Activated effector memory CD4-positive, alpha-beta T cell treated with anti-CD3 and anti-CD28 coated beads, Interleukin-2, amount 50 U/mL, for 16 hours (primary cell): ENCODE results near the gene LAMA3.

Experiments
- DNase-seq: peaks from one replicate; pipeline ENCODE4 v3.0.0-alpha.2; 2020

LAMA3 gene

DNA sequence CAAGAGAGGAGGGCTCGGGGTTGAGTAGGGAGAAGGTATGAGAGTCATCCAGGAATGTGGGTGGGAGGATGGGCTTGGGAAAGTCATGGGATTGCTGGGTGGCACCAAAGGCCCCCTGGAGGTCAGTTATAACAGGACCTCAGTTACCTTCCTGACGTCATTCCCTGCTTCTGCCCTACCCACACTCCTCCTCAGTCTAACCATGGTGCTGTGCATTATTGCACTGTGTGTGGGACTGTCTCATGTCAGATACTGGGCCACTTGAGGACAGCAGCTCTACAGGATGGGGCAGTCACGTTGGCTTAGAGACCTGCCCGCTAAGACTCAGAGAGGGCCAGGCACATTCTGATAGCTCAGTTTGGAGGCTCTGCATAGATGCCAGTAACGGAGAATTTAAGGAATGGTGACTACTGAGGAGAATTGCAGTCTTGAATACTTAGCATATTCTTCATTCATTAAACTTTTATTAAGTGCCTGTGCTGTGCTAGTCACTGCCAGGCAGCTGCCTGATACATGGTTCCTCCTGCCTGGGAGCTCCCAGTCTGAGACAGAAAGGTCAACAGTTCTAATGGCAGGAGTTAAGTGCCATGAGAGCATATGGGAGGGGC, 90.5 kb downstream of the LAMA3 start:
- no peak for DNase-seq

DNA sequence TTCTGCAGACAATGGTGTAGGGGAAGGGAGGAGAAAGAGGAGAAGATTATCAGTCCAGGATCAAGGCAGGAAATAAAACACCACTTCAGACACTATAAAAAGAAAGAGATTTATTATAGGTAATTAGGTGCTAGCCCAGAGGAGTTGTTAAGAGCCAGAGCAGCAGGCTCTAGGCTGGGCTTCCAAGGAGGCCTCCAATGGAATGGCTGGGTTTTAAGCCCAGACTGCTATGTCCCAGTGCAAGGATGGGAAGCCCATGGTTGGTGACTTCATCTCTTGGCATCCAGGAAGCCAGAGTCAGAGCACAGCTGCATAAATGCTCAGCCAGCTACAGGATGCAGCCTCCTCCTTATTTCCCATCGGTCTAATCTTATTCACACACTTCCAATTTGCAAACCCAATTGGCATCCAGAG, 95.6 kb downstream of the LAMA3 start:
- DNase-seq = no peak

DNA sequence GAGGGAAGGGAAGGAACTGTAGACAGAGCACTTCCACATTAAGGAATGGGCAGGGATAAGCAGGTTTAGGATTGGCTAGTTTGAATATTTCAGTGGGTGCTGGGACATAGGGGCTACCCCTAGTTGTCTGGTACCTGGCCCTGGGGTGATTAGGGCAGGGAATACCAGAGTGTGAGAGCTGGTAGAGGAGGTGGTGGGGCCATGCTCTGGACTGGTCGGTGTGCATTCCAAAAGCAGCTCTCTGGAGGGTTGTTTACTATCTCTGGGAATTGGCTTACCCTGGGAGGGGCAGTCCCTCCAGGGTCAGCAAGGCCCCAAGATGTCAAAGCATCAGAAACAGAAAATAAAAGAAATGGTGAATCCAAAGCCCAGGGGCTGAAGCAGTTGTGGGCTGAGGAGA, 103.8 kb downstream of the LAMA3 start:
- DNase-seq = no peak

GRCh38 chr18:23793985-23794867, 105.0 kb downstream of the LAMA3 start:
- no peak for DNase-seq

DNA sequence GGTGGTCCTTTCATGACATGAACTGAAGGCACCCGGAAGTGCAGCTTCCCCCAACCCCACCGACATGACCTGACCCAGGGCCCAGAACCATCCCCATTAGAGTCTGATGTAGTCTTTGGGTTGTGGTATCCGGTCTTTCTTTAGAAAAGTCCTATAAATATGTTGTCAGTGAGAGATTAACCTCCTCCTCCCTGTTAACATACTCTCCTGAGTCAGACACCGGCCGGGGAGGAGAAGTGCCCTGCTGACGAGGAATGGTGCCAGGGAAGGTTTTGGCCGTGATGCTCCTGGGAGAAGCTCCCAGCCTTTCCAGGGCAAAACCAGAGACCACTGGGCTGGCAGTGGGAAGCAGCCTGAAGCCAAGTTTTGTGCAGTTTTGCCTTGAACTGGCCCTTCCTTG, 109.0 kb downstream of the LAMA3 start:
- DNase-seq = no peak

DNA sequence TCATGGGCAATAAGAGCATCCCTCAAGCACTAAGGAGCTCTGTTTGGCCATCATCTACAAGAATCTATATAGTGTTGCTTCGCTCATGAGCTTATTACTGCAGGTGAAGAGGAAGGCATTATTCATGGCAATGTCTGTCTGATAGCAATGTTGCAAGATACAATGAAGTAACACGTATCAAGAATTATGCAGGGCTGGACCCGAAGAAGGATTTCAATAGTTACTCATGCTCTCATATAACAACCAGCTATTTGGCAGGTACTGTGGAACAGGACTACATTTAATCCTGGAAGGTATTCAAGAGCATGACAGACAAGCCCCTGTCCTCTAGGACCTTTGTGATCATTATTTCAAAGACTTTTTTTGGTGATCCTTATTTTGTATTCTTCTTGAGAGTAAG, 109.6 kb downstream of the LAMA3 start:
- DNase-seq = no peak

DNA sequence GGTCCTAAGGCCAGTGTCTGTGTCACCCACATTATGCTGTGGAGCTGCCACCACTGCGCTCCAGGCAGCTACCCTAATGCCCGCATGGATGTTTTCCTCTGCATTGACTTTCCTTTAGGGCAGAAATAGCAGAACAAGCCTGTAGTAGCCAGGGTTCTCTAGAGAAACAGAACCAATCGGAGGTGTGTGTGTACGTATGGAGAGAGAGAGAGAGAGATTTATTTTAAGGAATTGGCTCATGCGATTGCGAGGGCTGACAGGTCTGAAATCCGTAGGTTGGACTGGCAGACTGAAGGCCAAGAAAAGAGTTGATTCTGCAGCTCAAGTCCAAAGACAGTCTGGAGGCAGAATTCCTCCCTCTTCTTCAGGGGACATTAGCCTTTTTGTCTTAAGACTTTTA, 110.3 kb downstream of the LAMA3 start:
- DNase-seq = no peak

GRCh38 chr18:23800902-23801301, 111.6 kb downstream of the LAMA3 start:
- DNase-seq = no peak

DNA sequence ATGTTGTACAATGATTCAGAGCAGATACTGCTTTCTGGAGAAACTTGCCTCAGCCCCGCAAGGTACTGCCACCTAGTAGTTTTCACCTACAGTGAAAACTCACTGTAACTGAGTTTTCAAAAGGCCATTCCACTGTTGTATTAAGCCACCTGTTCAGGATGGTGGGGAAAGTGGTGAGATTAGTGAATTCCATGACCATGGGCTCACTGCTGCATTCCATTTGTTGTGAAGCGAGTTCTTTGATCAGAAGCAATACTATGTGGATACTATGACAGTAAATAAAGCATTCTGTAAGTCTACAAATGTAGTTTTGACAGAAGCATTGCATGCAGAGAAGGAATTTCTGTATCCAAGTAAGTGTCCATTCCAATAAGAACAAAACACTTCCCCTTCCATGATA, 113.6 kb downstream of the LAMA3 start:
- DNase-seq = no peak

- no peak for DNase-seq
These were observed 114.5 kb downstream of the LAMA3 start for GRCh38 chr18:23803755-23804154.

GRCh38 chr18:23805898-23806297, 116.6 kb downstream of the LAMA3 start:
- no peak for DNase-seq

DNA sequence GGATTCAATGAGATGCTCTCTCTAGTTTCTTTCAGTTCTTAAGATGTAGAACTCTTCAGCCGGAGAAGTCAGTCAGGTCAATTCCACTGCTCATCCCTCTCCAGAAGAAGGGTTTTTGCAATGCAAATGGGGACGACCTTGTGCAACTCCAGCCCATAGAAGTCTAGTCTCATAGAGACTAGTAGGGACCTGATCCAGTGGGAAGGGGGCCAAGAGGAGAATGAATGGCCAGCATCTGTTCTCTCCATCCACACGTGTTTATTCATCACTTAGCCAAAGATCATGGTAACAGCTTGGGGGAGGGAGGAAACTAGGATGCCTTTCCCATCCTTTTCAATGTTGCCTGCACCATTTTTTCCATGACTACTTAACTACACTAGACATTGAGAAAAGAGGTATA, 120.2 kb downstream of the LAMA3 start:
- no peak for DNase-seq

DNA sequence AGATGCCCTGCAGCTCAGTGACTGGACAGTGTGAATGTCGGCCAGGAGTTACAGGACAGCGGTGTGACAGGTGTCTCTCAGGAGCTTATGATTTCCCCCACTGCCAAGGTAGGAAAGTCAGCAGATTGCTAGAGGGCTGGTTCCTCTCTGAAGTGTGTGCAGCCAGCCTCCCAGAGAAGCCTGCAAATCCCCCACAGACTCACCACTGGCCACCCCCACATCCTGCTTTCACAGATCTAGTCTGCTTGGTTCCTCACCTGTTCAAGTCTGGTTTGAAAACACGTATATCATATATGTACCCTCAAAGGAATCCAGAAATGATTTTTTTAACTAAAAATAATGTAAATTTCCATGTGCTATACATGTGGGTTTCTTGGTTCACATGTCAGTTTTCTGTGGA, 121.1 kb downstream of the LAMA3 start:
- DNase-seq = no peak

DNA sequence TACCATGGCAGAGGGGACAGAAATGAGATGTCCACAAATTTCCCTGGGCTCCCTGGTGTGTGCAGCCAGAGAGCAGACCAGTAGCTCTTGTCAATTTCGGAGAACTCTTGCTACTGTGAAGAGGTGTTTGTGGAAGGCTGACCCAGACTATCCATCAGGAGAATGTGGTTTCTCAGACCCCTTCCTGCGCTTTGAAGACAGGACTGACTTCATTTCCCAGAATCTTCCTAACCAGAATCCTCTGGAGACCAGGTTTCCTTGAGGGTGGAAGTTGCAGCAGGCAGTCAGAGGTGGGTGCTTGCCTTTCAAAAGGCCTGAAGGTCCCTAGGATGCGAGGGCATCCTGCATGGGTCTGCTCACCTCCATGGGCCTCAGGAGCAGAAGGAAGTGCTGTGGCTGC, 121.9 kb downstream of the LAMA3 start:
- DNase-seq = no peak

GRCh38 chr18:23812546-23813440, 123.5 kb downstream of the LAMA3 start:
- no peak for DNase-seq

DNA sequence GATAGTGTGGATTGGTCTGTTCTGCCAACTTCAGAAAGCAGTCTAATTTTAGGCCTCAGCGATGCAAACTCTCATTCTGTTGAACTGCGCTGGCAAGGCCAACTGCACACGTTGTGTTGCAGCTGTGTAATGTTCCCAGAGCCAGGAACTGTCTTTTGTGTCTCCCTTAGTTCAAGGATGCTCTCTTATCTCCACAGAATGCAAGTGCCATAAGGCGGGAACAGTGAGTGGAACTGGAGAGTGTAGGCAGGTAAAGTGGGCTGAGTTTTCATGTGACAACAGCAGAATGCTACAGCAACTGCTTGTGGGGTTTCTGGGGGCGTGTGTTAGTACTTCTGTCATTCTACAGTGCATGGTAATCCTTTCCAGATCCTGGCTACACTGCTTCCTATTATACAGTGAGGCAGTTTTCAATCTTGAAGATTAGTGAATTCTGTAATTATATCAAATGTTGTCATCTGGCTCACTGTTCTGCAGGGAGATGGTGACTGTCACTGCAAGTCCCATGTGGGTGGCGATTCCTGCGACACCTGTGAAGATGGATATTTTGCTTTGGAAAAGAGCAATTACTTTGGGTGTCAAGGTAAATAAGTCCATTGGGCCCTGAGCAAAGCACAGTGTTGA, 125.8 kb downstream of the LAMA3 start:
- no peak for DNase-seq

DNA sequence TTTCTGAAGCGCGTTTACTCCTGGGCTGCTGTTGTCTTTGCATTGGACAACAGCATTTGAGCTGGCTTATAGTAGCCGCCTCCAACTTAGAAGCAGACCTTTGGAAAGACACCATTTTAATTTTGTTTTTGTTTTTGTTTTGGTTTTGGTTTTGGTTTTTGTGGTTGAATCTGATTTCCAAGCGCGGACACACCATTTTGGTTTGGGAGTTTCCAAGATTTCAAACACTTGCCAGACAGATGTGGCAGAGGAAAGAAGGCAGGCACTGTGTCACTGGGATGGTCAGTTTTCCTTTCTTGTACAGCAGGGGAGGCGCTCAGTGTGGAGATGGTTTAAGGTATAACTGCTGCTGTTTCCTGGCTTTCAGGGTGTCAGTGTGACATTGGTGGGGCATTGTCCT, 126.8 kb downstream of the LAMA3 start:
- no peak for DNase-seq

GRCh38 chr18:23816740-23817139, 127.5 kb downstream of the LAMA3 start:
- DNase-seq = no peak

GRCh38 chr18:23819001-23819400, 129.7 kb downstream of the LAMA3 start:
- DNase-seq = no peak

- DNase-seq = no peak
These were observed 133.5 kb downstream of the LAMA3 start for GRCh38 chr18:23822590-23823385.

GRCh38 chr18:23824240-23824639, 135.0 kb downstream of the LAMA3 start:
- no peak for DNase-seq

- no peak for DNase-seq
These were observed 135.4 kb downstream of the LAMA3 start for GRCh38 chr18:23824669-23825068.
